GM23338 (cell line): ENCODE data around the gene EIF4E3. TPM values are rescaled to one million over a fixed set of nuclear protein-coding genes. Genes with fewer than 3 reads are reported as not detected.

Experiments
- ATAC-seq: fragments of 200-7000 bp; cut with Tn5 transposase; 3 replicates; pipeline ENCODE4 v1.9.1; 2020
- DNase-seq: peaks from one replicate; pipeline ENCODE4 v3.0.0-alpha.2; 2015; ENCODE audit warnings: low spot score
- H2AFZ ChIP-seq: fragments of 200-600 bp; sonication (generic); 2 replicates; pipeline ENCODE4 v1.8.0; 2016; ENCODE audit warnings: antibody characterized with exemption, mild to moderate bottlenecking, moderate library complexity
- H3F3A ChIP-seq: fragments of 200-600 bp; sonication (generic); replicated peaks from 2 replicates; pipeline ENCODE4 v1.8.0; 2017; ENCODE audit warnings: antibody characterized with exemption, mixed run types, low read depth
- H3K27ac ChIP-seq: fragments of 200-600 bp; sonication (generic); 2 replicates; pipeline ENCODE4 v1.6.1; 2016; ENCODE audit warnings: low read depth
- H3K27me3 ChIP-seq: fragments of 200-600 bp; sonication (generic); 2 replicates; pipeline ENCODE4 v1.8.0; 2016; ENCODE audit warnings: mild to moderate bottlenecking, mixed run types, moderate library complexity; ENCODE audit not compliant: insufficient read depth
- H3K36me3 ChIP-seq: fragments of 200-600 bp; sonication (generic); 2 replicates; pipeline ENCODE4 v1.8.0; 2016; ENCODE audit warnings: mild to moderate bottlenecking; ENCODE audit not compliant: insufficient read depth
- H3K4me1 ChIP-seq: fragments of 200-600 bp; sonication (generic); 2 replicates; pipeline ENCODE4 v1.8.0; 2016; ENCODE audit warnings: mild to moderate bottlenecking, moderate library complexity; ENCODE audit not compliant: insufficient read depth
- H3K4me2 ChIP-seq: fragments of 200-600 bp; sonication (generic); 2 replicates; pipeline ENCODE4 v1.7.1; 2017; ENCODE audit warnings: mixed run types
- H3K4me3 ChIP-seq: fragments of 200-600 bp; sonication (generic); 2 replicates; pipeline ENCODE4 v1.6.1; 2016; ENCODE audit warnings: mixed run types
- H3K79me2 ChIP-seq: fragments of 200-600 bp; sonication (generic); replicated peaks from 2 replicates; pipeline ENCODE4 v1.8.0; 2017; ENCODE audit warnings: mild to moderate bottlenecking; ENCODE audit not compliant: insufficient read depth
- H3K9me2 ChIP-seq: fragments of 200-600 bp; sonication (generic); 2 replicates; pipeline ENCODE4 v1.8.0; 2017; ENCODE audit not compliant: insufficient read depth
- H4K20me1 ChIP-seq: fragments of 200-600 bp; sonication (generic); replicated peaks from 2 replicates; pipeline ENCODE4 v1.8.0; 2017; ENCODE audit warnings: mild to moderate bottlenecking; ENCODE audit not compliant: insufficient read depth
- H3K27ac Mint-ChIP-seq: 2 replicates; pipeline ENCODE4 v1.8.0; 2020; ENCODE audit warnings: inconsistent platforms, mild to moderate bottlenecking, moderate library complexity, mixed read lengths
- H3K27me3 Mint-ChIP-seq: 3 replicates; pipeline ENCODE4 v1.8.0; 2022; ENCODE audit warnings: low read depth, mild to moderate bottlenecking, moderate library complexity, mixed read lengths, inconsistent platforms; ENCODE audit not compliant: insufficient read depth, poor library complexity
- H3K36me3 Mint-ChIP-seq: 3 replicates; pipeline ENCODE4 v1.8.0; 2021; ENCODE audit warnings: low read depth, mild to moderate bottlenecking, inconsistent platforms, moderate library complexity, mixed read lengths
- H3K4me1 Mint-ChIP-seq: 3 replicates; pipeline ENCODE4 v1.8.0; 2020; ENCODE audit warnings: mild to moderate bottlenecking, inconsistent platforms, mixed read lengths
- H3K4me3 Mint-ChIP-seq: 3 replicates; pipeline ENCODE4 v1.8.0; 2021; ENCODE audit warnings: moderate library complexity, mild to moderate bottlenecking, inconsistent platforms, mixed read lengths
- H3K9me3 Mint-ChIP-seq: 3 replicates; pipeline ENCODE4 v1.8.0; 2020; ENCODE audit warnings: moderate library complexity, mild to moderate bottlenecking, inconsistent platforms, mixed read lengths
- NANOG ChIP-seq: IDR thresholded peaks from 2 replicates; pipeline ENCODE4 v1.6.1; 2016; ENCODE audit warnings: antibody characterized with exemption, borderline replicate concordance
- STAT1 ChIP-seq: IDR thresholded peaks from one replicate; pipeline ENCODE4 v1.6.1; 2016; ENCODE audit warnings: antibody characterized with exemption; ENCODE audit not compliant: unreplicated experiment
- ZNF114 ChIP-seq: fragments of 250-450 bp; sonication (Bioruptor Pico); IDR thresholded peaks from 2 replicates; pipeline ENCODE4 v1.5.0; 2020; ENCODE audit warnings: mild to moderate bottlenecking, moderate library complexity
- ZNF462 ChIP-seq: fragments of 250-450 bp; sonication (Bioruptor Pico); IDR thresholded peaks from 2 replicates; pipeline ENCODE4 v1.5.0; 2020; ENCODE audit warnings: mild to moderate bottlenecking, moderate library complexity
- polyA plus RNA-seq: library from polyadenylated mRNA; unstranded; fragments of >200 nt; fragmentation: Nextera tagmentation; extraction: Ambion mirVana; gene quantifications from 2 replicates; pipeline ENCODE4 v1.2.1, GENCODE V29; 2016
- total RNA-seq: library from RNA; depleted of rRNA; stranded (reverse); fragments of >200 nt; shearing (Covaris generic); gene quantifications from 2 replicates; pipeline ENCODE4 v1.2.3, GENCODE V29; 2014
- TF ChIP-seq, protein P1 (sequence below), 2 experiments: fragments of 200-600 bp in 1 of 2; sonication (generic) in 1 of 2; conservative IDR thresholded peaks; 2 replicates each; pipeline versions ENCODE4 v1.5.1 to v1.6.1; 2016 to 2017; ENCODE audit warnings: antibody characterized with exemption in 2 of 2, low read depth in 2 of 2, mild to moderate bottlenecking in 2 of 2, moderate library complexity in 1 of 2

The EIF4E3 gene
- total and polyA plus RNA-seq, 2 experiments from 2014 or later: 6.0 to 9.7 TPM

GRCh38 chr3:71680603-71681002 is 44.6 kb downstream of the EIF4E3 start (continued):
- TF ChIP-seq ZNF462 (CRISPR knock-in tag) (no peak), NANOG (no peak)

- Histone ChIP-seq H3K79me2 (no peaks in the 10 kb centered on the region), H3K27ac (no peak overlapping the region), H3F3A (no peaks in the 10 kb centered on the region), H3K4me2 (0 out of 2 replicates have a peak overlapping the region, but pooled peaks have one; percentile 37), H4K20me1 (no peaks in the 10 kb centered on the region), H3K36me3 (no peaks in the 10 kb centered on the region), H3K4me3 (no peak overlapping the region), H3K4me1 (peaks cover 23% of the 10 kb centered on the region), H2AFZ (no peak overlapping the region), H3K9me2 (no peaks in the 10 kb centered on the region), H3K27me3 (no peaks in the 10 kb centered on the region)
- H3K27ac Mint-ChIP-seq: no peak overlapping the region
- no peak for ATAC-seq
- no peaks in the 10 kb centered on the region for H3K9me3 Mint-ChIP-seq
- peaks cover 35% of the 10 kb centered on the region for H3K4me1 Mint-ChIP-seq
- TF ChIP-seq STAT1: no peak
- no peak for TF ChIP-seq ZNF114 (CRISPR knock-in tag)
- TF ChIP-seq, protein P1, sequence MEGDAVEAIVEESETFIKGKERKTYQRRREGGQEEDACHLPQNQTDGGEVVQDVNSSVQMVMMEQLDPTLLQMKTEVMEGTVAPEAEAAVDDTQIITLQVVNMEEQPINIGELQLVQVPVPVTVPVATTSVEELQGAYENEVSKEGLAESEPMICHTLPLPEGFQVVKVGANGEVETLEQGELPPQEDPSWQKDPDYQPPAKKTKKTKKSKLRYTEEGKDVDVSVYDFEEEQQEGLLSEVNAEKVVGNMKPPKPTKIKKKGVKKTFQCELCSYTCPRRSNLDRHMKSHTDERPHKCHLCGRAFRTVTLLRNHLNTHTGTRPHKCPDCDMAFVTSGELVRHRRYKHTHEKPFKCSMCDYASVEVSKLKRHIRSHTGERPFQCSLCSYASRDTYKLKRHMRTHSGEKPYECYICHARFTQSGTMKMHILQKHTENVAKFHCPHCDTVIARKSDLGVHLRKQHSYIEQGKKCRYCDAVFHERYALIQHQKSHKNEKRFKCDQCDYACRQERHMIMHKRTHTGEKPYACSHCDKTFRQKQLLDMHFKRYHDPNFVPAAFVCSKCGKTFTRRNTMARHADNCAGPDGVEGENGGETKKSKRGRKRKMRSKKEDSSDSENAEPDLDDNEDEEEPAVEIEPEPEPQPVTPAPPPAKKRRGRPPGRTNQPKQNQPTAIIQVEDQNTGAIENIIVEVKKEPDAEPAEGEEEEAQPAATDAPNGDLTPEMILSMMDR (conservative IDR thresholded peaks at IDR 0.05; ENCODE audit: low read depth in 2 of 2): no peak
- no peak for DNase-seq
- H3K36me3 Mint-ChIP-seq: no peaks in the 10 kb centered on the region
- H3K27me3 Mint-ChIP-seq: no peaks in the 10 kb centered on the region
- no peak overlapping the region for H3K4me3 Mint-ChIP-seq
Observed at GRCh38 chr3:71676931-71677330, 48.3 kb downstream of the EIF4E3 start.
